Neutrophil (primary cell): ENCODE measurements around the gene TSGA10.
"Not testable (repeated sequence)": the region's sequence is repeated elsewhere in the genome, so short reads cannot be mapped to it uniquely, and the experiment has no call there.

Experiments
- H3K27ac ChIP-seq: fragments of 200-600 bp; sonication (generic); 2 replicates; pipeline ENCODE4 v1.5.1; 2016; ENCODE audit warnings: mild to moderate bottlenecking, moderate library complexity
- H3K27me3 ChIP-seq: fragments of 200-600 bp; sonication (generic); 2 replicates; pipeline ENCODE4 v1.6.0; 2016; ENCODE audit warnings: mild to moderate bottlenecking
- H3K36me3 ChIP-seq: fragments of 200-600 bp; sonication (generic); 2 replicates; pipeline ENCODE4 v1.5.1; 2017
- H3K4me1 ChIP-seq, 2 experiments: fragments of 200-600 bp in 1 of 2; sonication (generic) in 1 of 2; 1 replicate in 1 of 2; 2 replicates in 1 of 2; pipeline versions ENCODE4 v1.5.1 to v1.6.1; 2013 to 2016; ENCODE audit warnings: low read depth in 1 of 2, low read length in 1 of 2, mild to moderate bottlenecking in 1 of 2, moderate library complexity in 1 of 2; ENCODE audit not compliant: control insufficient read depth in 1 of 2, insufficient read depth in 1 of 2
- H3K4me3 ChIP-seq, 2 experiments: fragments of 200-600 bp in 1 of 2; sonication (generic) in 1 of 2; 1 replicate in 1 of 2; 2 replicates in 1 of 2; pipeline ENCODE4 v1.5.1; 2013 to 2016; ENCODE audit warnings: low read depth in 1 of 2, low read length in 1 of 2, mild to moderate bottlenecking in 1 of 2, moderate library complexity in 1 of 2
- H3K9me3 ChIP-seq: fragments of 200-600 bp; sonication (generic); 2 replicates; pipeline ENCODE4 v1.5.1; 2016
- TF ChIP-seq, protein P1 (sequence below): fragments of 200-600 bp; sonication (generic); IDR thresholded peaks from 2 replicates; pipeline ENCODE4 v1.5.1; 2016; ENCODE audit warnings: antibody characterized with exemption

The TSGA10 gene, protein sequence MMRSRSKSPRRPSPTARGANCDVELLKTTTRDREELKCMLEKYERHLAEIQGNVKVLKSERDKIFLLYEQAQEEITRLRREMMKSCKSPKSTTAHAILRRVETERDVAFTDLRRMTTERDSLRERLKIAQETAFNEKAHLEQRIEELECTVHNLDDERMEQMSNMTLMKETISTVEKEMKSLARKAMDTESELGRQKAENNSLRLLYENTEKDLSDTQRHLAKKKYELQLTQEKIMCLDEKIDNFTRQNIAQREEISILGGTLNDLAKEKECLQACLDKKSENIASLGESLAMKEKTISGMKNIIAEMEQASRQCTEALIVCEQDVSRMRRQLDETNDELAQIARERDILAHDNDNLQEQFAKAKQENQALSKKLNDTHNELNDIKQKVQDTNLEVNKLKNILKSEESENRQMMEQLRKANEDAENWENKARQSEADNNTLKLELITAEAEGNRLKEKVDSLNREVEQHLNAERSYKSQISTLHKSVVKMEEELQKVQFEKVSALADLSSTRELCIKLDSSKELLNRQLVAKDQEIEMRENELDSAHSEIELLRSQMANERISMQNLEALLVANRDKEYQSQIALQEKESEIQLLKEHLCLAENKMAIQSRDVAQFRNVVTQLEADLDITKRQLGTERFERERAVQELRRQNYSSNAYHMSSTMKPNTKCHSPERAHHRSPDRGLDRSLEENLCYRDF

DNA sequence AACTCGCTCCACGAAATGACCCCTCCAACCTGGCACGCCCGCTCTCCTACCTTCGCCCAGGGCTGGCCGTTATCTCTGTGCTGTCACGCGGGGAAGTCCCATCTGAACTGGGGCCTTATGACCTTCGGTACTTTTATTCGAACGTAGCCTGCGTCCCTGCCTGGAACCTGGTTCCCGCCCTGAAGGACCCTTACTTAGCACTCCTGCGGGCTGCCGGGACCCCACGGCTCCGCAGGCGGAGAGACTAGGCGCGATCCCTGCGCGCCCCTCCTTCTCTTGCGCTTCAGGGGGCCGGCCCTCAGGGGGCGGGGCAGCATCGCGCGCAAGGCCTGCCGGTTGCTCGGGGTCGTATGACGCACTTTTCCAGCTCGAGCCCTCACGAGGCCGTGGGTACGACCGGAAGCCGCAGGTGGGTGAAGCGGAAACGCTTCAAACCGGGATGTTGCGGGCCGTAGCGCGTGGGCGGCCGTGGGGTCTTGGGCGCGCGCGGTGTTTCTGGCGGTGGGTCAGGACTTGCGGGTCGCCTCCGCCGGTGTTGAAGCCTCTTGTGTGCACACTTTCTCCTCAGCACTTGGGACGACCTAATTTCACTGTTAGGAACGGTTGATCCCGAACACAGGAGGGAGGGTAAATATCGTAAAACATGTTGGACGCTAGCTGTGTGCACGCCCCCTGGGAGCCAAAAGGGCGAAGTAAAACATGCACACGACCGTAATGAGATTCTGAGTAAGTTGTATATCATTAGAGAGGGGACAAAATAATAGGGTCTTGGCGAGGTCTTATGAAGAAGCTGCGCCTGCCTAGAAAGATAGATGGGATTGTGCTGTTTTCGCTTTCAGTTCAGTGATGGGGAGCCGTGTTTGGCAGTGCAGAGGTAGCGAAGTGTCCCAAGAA lies at the start of gene TSGA10, which contains the start of gene LIPT1:
TSS of gene TSGA10 (minus strand) at position 300 of the 894 bp plus-strand sequence. CDS start 45,503 bp downstream, outside the sequence.
TSS of gene LIPT1 (plus strand) at position 325 of the 894 bp plus-strand sequence. CDS start 6,991 bp downstream, outside the sequence.
- no peaks in the 10 kb centered on the region for H3K9me3 ChIP-seq
- H3K27ac ChIP-seq, result peak within 1 kb of the TSS; percentile 93
- H3K27me3 ChIP-seq, result no peaks in the 10 kb centered on the region
- H3K4me1 ChIP-seq, result peaks cover 36 to 38% of the 10 kb centered on the region in 2 experiments
- H3K4me3 ChIP-seq, result peak within 1 kb of the TSS; percentile 88 to 89
- peaks cover 8% of the 10 kb centered on the region for H3K36me3 ChIP-seq
- TF ChIP-seq, protein P1, sequence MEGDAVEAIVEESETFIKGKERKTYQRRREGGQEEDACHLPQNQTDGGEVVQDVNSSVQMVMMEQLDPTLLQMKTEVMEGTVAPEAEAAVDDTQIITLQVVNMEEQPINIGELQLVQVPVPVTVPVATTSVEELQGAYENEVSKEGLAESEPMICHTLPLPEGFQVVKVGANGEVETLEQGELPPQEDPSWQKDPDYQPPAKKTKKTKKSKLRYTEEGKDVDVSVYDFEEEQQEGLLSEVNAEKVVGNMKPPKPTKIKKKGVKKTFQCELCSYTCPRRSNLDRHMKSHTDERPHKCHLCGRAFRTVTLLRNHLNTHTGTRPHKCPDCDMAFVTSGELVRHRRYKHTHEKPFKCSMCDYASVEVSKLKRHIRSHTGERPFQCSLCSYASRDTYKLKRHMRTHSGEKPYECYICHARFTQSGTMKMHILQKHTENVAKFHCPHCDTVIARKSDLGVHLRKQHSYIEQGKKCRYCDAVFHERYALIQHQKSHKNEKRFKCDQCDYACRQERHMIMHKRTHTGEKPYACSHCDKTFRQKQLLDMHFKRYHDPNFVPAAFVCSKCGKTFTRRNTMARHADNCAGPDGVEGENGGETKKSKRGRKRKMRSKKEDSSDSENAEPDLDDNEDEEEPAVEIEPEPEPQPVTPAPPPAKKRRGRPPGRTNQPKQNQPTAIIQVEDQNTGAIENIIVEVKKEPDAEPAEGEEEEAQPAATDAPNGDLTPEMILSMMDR, result peak; percentile 15

DNA sequence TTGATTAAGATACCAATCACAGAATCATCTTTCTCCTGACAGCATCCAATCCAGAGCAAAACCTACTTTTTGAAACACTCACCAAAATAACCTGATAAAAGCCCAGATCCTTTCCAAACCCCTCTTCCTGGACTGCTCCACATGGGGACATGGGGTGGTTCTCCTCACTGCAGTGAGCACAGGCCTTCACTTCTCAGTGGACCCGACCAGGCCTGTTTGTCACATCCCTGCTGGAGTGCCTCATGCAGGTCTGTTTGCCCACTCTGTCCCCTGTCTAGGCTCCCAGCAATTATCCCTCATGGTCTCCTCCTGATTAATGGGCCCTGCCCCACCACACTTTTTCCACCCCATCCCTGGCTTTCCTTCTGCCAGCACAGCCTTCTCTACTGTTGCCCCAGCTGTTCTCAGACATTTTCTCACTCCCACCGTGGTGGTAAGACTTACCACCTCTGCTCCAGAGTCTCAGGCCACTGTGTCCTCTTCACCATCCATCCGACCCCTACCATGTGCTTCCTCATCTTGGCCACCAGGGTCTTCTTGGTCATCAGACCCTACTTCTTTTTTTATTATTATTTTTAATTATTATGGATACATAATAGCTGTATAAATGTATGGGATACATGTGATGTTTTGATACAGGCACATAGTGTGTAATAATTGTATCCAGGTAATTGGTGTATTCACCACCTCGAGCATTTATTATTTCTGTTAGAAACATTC lies 47.4 kb upstream of the TSGA10 start:
- TF ChIP-seq, protein P1, result no peak
- H3K36me3 ChIP-seq, result peaks cover 17% of the 10 kb centered on the region
- H3K27me3 ChIP-seq, result no peaks in the 10 kb centered on the region
- peaks cover 5% of the 10 kb centered on the region in 2 experiments for H3K4me1 ChIP-seq
- H3K4me3 ChIP-seq, result no peak overlapping the region
- no peak overlapping the region for H3K27ac ChIP-seq
- no peaks in the 10 kb centered on the region for H3K9me3 ChIP-seq

DNA sequence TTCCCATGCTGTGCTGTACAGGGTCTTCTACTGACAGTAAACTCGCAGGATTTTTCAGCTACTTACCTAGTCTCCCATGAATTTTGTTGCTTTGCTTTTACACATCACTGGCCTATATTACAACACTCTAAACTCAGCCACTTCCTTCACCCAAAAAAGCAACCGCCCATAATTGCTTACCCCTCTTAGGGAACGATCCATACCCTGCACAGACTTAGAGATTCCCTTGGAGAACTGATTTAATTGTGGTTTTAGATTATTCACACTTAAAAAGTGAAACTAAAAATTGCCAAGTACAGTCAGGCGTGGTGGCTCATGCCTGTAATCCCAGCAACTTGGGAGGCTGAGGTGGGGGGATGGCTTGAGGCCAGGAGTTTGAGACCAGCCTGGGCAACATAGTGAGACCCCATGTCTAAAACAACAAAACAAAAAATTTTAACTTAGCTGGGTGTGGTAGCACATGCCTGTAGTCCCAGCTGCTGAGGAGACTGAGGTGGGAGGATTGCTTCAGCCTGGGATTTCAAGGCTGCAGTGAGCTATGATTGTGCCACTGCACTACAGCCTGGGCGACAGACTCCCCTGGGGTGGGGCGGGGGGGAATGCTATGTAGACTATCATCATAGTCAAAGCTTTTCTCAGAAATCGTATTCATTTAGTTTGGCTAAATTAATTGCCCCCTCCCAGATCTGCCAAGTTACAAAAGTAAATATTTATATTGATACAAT lies 45.5 kb upstream of the TSGA10 start:
- Histone ChIP-seq H3K27me3 (no peaks in the 10 kb centered on the region), H3K36me3 (peaks cover 36% of the 10 kb centered on the region), H3K4me1 (peaks cover 5% of the 10 kb centered on the region in 2 experiments), H3K27ac (no peak overlapping the region), H3K9me3 (no peaks in the 10 kb centered on the region), H3K4me3 (no peak overlapping the region)
- TF ChIP-seq, protein P1, result no peak

DNA sequence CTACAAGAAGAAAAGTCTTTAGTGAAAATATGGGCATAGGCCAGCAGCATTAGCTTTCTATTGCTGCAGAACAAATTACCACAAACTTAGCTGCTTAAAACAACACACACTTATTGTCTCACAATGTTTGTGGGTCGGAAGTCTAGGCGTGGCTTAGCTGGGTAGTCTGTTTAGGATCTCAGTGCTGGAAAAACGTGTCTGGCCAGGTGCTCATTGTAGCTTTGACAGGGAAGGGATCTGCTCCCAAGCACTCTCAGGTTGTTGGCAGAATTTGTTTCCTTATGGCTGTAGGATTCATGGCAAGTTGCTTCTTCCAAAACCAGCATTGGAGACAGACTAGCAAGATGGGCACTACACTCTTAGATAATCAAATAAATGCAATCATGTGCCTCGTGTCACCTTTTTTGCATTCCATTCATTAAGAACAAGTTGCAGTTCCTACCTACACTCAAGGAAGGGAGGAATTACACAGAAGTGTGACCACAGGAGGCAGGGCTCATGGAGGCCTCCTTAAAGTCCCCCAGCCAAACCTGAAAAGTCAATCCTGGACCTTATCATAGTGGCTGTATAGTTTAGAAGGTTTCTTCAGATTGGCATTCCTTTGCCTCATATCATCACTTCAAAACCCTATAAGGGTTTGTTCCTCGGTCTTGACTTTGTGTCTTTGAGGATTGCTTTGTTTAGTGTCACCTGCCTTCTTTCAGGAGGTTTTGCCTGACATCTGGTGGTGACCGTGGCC lies 43.5 kb upstream of the TSGA10 start:
- H3K36me3 ChIP-seq, result peaks cover 46% of the 10 kb centered on the region
- no peaks in the 10 kb centered on the region for H3K9me3 ChIP-seq
- H3K27ac ChIP-seq, result no peak overlapping the region
- TF ChIP-seq, protein P1, result no peak
- no peaks in the 10 kb centered on the region for H3K27me3 ChIP-seq
- H3K4me3 ChIP-seq, result no peak overlapping the region
- peaks cover 5% of the 10 kb centered on the region in 2 experiments for H3K4me1 ChIP-seq

DNA sequence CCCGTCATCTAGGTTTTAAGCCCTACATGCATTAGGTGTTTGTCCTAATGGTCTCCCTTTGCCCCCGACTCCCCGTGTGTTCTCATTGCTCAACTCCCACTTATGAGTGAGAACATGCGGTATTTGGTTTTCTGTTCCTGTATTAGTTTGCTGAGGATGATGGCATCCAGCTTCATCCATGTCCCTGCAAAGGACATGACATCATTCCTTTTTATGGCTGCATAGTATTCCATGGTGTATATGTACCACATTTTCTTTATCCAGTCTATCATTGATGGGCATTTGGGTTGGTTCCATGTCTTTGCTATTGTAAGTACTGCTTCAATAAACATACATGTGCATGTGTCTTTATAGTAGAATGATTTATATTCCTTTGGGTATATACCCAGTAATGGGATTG lies 37.6 kb upstream of the TSGA10 start:
- H3K4me1 ChIP-seq, H3K9me3 ChIP-seq, H3K27ac ChIP-seq, H3K27me3 ChIP-seq, H3K4me3 ChIP-seq: not testable (repeated sequence)
- peaks cover 62% of the 10 kb centered on the region for H3K36me3 ChIP-seq
